MCF 10A (cell line): Measurements from ENCODE around the gene RABGGTA. TPM values are rescaled to one million over a fixed set of nuclear protein-coding genes. Genes with fewer than 3 reads are reported as not detected.

ENCODE experiments used
- BruUV-seq: library from RNA; stranded (reverse); fragments of 400-500 nt; replicated peaks from 2 replicates; lab custom pipeline; 2021; lab: Mats Ljungman, UMichigan
- CTCF ChIA-PET: fragments of 300-600 bp; sonication (Branson Sonifier 250); formaldehyde crosslinking; extraction: SDS; loops from one replicate; lab custom pipeline; 2021; ENCODE audit warnings: antibody characterized with exemption, inconsistent platforms; lab: Yijun Ruan, JAX
- POLR2A ChIA-PET: fragments of 300-600, 350-650 bp; sonication (Branson Sonifier 250); formaldehyde crosslinking; extraction: SDS; loops from one replicate; lab custom pipeline; 2020; ENCODE audit warnings: antibody characterized with exemption, inconsistent platforms; lab: Yijun Ruan, JAX
- DNase-seq: peaks from one replicate; pipeline ENCODE4 v3.0.0-alpha.2; 2018; ENCODE audit not compliant: unreplicated experiment
- H3K27ac Mint-ChIP-seq: one replicate; pipeline ENCODE4 v1.8.0; 2022; ENCODE audit warnings: mild to moderate bottlenecking, low read depth, mixed read lengths; ENCODE audit not compliant: unreplicated experiment
- H3K27me3 Mint-ChIP-seq: one replicate; pipeline ENCODE4 v1.8.0; 2022; ENCODE audit warnings: mixed read lengths; ENCODE audit not compliant: insufficient read depth, unreplicated experiment
- H3K36me3 Mint-ChIP-seq: one replicate; pipeline ENCODE4 v1.8.0; 2022; ENCODE audit warnings: mild to moderate bottlenecking, moderate library complexity, mixed read lengths; ENCODE audit not compliant: insufficient read depth, unreplicated experiment
- H3K4me1 Mint-ChIP-seq: one replicate; pipeline ENCODE4 v1.8.0; 2022; ENCODE audit warnings: mixed read lengths; ENCODE audit not compliant: insufficient read depth, unreplicated experiment
- H3K4me3 Mint-ChIP-seq: one replicate; pipeline ENCODE4 v1.8.0; 2022; ENCODE audit warnings: mild to moderate bottlenecking, moderate library complexity, mixed read lengths; ENCODE audit not compliant: unreplicated experiment
- H3K9me3 Mint-ChIP-seq: one replicate; pipeline ENCODE4 v1.8.0; 2022; ENCODE audit warnings: mixed read lengths; ENCODE audit not compliant: unreplicated experiment
- CTCF ChIP-seq: fragments of 200-600 bp; IDR thresholded peaks from one replicate; pipeline ENCODE4 v1.8.0; 2022; ENCODE audit warnings: antibody characterized with exemption, mild to moderate bottlenecking; ENCODE audit not compliant: unreplicated experiment
- intact Hi-C: fragments of 100-400 bp; cut with micrococcal nuclease; formaldehyde crosslinking; loops from 2 replicates; pipeline ENCODE4 v1.14.1; 2022
- total RNA-seq: library from RNA; stranded (reverse); gene quantifications from 2 replicates; pipeline ENCODE4 v1.2.3, GENCODE V29; 2022

Gene RABGGTA
- total RNA-seq, 1 experiment from 2014 or later: 75.0 TPM

GRCh38 chr14:24263848-24264247, 7.5 kb downstream of the RABGGTA start:
- TF ChIP-seq CTCF: no peak
- H3K27ac Mint-ChIP-seq: peak overlapping the region; percentile 83
- H3K4me3 Mint-ChIP-seq: peak overlapping the region; percentile 28
- no TSS peak for BruUV-seq
- ChIA-PET CTCF (interaction anchor here (0.6 to 32.3 kb wide), 9 partner anchors 11 to 703 kb away, joined by 3 to 457 read pairs (median 4); partner anchors contain the start of genes CIDEB, DHRS1, LTB4R2 and NOP9), POLR2A (interaction anchor here (0.6 to 7.2 kb wide), 14 partner anchors 10 to 150 kb away, joined by 3 to 62 read pairs (median 5); partner anchors contain the start of genes DCAF11, DHRS1, NOP9 and NRL)
- DNase-seq: no peak
- peaks cover 25% of the 10 kb centered on the region for H3K36me3 Mint-ChIP-seq
- H3K9me3 Mint-ChIP-seq: no peaks in the 10 kb centered on the region
- no peaks in the 10 kb centered on the region for H3K27me3 Mint-ChIP-seq
- H3K4me1 Mint-ChIP-seq: peaks cover 52% of the 10 kb centered on the region
- intact Hi-C loops: no loop called here

- no peak for TF ChIP-seq CTCF
- ChIA-PET POLR2A (interaction anchor here (0.7 to 7.2 kb wide), 12 partner anchors 8 to 68 kb away, joined by 3 to 62 read pairs (median 10); partner anchors contain the start of genes DHRS1, NOP9, RABGGTA and TINF2), CTCF (interaction anchor here (0.6 to 32.3 kb wide), 8 partner anchors 7 to 174 kb away, joined by 3 to 457 read pairs (median 4); partner anchors contain the start of genes DHRS1, LTB4R2, NOP9 and TINF2)
- no TSS peak for BruUV-seq
- H3K27me3 Mint-ChIP-seq: no peaks in the 10 kb centered on the region
- H3K9me3 Mint-ChIP-seq: no peaks in the 10 kb centered on the region
- peak within 1 kb of the TSS; percentile 83 for H3K27ac Mint-ChIP-seq
- H3K36me3 Mint-ChIP-seq: peaks cover 25% of the 10 kb centered on the region
- peaks cover 59% of the 10 kb centered on the region for H3K4me1 Mint-ChIP-seq
- peak within 1 kb of the TSS; percentile 28 for H3K4me3 Mint-ChIP-seq
- intact Hi-C loops: no loop called here
- no peak for DNase-seq
Measured at GRCh38 chr14:24262821-24263733, 8.3 kb downstream of the RABGGTA start, which contains the start of gene TGM1. Gene TGM1, minus strand, starts transcription at chr14:24263177. Its CDS starts 825 bp downstream, at chr14:24262352.

GRCh38 chr14:24261969-24262327, 9.4 kb downstream of the RABGGTA start:
- Mint-ChIP-seq H3K4me3 (no peak overlapping the region), H3K36me3 (peaks cover 24% of the 10 kb centered on the region), H3K27me3 (no peaks in the 10 kb centered on the region), H3K27ac (no peak overlapping the region), H3K4me1 (peaks cover 58% of the 10 kb centered on the region), H3K9me3 (no peaks in the 10 kb centered on the region)
- TF ChIP-seq CTCF: no peak
- ChIA-PET CTCF (interaction anchor here (0.6 to 32.3 kb wide), 6 partner anchors 9 to 48 kb away, joined by 3 to 457 read pairs (median 6); partner anchors contain the start of genes DHRS1, GMPR2, LTB4R2 and NOP9), POLR2A (interaction anchor here (1.2 to 7.2 kb wide), 4 partner anchors 8 to 36 kb away, joined by 4 to 62 read pairs (median 14); partner anchors contain the start of genes DHRS1, NOP9 and RABGGTA)
- intact Hi-C loops: no loop called here
- no TSS peak for BruUV-seq
- DNase-seq: no peak
